NCI-H146 (cell line): ENCODE data around the gene RTRAF.

ENCODE experiments used
- DNase-seq: peaks from one replicate; lab custom pipeline; 2025; lab: John Stamatoyannopoulos, UW

The RTRAF gene

DNA sequence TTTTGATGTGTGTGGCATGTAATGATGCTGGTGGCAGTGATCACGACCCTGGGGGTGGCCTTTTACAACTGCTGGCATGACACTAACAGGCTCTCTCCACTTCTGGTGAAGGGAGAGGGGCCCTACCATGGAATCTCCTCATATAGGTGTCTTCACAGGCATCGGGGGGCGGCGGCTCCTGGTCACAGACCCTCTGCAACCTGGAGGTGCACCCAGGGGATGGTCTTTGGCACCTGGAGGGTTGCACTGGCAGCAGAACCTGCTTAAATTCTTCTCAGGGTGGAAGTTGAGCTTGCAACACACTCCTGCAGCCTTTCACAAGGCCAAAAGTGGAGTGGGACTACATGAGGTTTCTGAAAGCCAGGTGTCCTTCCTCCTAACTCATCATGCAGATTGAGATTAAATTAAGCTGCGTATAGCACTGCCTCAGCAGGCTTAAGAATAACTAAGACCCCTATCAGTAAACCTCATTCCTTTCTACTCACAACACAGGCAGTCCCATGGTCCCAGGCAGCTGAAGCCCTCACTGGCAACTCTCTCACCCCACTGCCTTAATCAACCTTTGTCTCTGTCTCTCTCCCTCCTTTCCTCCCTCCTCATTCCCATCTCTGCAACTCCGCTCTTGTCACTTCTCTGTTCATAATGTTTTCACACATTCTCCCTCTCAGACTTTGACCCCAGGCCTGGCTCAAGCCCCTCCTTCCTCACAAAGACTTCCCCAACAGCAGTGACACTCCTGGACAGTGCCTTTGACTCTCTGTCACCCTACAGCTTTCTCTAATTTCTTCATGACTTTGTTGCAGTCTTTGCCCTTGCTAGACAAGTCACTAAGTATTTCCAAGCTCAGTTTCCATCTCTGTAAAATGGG, 60.6 kb downstream of the RTRAF start:
- no peak for DNase-seq

DNA sequence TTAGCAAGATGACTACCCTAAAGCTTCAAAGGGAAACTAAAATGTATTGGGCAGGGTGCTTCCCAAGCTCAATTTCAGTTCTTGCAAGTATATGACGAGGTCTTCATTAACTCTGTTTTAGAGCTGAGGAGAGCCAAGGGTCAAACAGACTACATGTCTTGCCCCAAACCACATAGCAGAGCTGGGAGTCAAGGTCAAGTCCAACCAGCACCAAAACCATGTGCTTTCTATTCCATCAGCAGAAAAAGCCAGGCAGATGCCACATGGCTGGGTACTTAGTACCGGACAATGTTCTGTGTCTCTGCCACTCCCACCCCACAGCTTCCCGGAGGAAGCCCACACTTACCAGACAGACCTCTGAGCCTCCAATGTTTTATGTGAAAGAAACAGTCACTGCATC, 61.9 kb downstream of the RTRAF start:
- DNase-seq, result no peak

DNA sequence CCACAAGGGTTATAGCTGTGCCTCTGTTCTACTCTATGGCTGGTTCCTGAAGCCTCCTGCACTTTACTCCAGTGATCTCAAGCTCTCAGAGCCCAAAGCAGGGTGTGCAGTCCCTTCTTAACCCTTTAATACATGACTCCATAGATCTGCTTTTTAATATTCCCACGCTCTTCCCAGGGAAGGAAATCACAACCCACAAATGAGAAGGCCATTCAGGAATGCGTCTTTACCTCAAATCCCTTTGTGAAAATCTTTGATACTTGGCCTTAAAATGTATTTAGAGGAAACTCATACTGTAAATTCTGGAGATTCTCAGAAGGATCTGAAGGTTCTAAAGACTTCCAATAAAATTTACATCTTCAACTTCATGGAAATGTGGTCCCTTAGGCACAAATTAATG, 62.5 kb downstream of the RTRAF start:
- DNase-seq, result no peak

DNA sequence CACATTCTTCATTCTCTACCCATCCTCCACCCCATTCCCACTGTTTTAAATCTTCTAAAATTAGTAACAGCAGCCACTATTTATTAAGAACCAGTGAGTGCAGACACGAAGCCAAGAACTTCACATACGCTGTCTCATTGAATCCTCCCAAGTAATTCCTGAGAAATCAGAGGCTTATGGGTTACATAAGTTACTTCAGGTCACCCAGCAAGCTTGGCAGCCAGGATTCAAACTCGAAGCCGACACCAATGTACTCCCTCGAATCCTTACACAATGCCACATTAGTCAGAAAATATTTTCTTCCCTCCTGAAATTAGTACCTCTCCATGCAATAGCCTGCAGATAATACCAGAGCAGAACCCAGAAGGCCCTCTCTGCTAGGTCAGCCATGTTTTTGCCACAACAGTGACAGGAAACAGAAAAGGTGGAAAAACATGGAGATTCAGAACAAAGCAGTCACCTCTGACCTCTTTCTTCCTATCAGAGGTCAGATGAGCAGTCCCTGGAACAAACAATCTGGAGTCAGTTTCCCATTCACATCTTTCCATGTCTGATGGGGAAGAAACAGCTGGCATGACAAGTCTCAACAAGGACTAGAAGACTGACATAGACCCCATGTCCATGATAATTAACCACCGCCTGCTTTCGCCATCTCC, 63.1 kb downstream of the RTRAF start:
- DNase-seq, result no peak

DNA sequence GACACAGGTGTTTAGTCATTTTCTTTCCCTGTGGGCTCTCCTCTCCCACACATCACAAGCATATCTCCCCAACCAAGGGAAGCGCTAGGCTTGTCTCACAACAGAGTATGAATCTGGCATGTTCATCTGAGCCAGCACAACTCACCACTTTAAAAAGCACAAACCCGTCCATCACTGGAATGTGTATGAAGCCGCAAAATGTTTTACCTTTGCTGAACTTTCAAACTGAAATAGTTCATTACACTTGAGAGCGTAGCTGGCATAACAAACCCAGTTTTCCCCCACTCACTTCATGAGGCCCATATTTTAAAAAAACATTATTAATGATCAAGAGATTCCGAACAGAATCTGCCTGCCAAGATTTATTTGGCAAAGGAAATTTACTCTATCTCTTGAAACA, 63.7 kb downstream of the RTRAF start:
- DNase-seq, result no peak

DNA sequence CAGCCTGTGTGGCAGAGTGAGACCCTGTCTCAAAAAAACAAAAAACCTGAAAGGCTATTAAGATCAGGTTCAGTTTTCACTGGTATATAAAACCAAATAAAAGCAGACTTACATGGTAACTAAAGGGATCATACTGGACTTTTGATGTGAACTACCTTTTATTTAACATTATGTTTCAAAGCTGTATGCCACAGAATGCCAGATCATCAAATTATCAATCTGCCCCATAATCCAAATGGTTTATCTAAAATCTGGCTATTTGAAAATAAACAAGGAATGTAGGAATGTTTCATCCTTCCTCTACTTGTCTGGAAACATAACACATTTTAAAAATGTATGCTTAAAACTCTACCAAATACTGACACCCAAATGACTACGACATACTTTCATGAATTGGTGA, 65.3 kb downstream of the RTRAF start:
- DNase-seq, result no peak

DNA sequence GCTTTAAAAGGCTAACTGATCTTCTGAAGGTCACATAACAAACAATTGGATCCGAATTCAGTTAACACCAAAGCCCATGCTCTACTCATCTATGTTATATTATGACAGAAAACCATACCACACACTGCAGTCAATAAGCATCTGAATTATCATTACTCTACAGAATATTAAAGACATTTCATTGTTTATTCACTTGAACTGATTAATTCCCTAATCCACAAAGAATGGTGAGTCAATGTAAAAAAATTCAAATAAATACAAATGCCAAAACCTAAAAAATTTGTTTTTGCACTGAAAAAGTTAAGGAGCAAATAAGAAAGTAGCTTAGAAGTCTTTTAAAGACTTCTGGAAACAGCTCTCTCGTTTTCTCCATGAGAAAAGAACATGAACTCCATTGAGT, 65.8 kb downstream of the RTRAF start:
- DNase-seq, result no peak

DNA sequence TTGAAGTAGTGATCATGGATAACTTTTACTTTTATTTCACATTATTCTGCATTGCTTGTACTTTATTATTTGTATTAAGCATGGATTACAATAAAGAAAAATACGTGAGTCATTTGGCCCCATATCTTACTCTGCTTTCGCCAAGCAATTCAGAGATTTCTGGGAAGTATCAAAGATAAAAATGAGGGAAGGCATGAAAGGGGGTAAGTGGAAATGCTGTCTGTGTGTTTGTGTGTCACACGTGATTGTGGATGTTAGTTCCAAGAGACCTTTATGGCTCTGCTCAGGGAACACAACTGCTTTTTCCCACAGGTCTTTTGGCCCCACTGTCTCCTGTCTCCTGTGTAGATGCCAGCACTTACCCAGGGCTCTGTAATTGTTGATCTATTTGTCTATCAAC, 69.0 kb downstream of the RTRAF start:
- no peak for DNase-seq

DNA sequence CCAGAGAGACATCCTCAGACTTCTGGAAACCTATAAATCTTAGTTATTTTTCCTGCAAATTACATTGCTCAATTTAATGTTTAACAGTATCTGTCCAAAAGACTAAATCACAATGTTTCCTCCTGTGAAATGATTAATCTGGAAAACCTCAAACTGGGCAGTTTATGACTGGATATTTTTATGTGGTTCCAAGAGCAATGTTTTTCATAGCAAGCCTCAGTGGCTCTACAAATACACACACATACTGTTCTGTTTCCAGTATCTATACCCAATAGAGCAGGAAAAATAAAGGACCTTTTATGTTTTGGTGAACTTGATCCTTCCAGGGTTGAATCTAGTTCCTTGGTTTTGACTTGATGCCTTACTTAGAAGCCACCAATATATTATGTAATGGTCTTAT, 70.3 kb downstream of the RTRAF start:
- DNase-seq, result no peak

DNA sequence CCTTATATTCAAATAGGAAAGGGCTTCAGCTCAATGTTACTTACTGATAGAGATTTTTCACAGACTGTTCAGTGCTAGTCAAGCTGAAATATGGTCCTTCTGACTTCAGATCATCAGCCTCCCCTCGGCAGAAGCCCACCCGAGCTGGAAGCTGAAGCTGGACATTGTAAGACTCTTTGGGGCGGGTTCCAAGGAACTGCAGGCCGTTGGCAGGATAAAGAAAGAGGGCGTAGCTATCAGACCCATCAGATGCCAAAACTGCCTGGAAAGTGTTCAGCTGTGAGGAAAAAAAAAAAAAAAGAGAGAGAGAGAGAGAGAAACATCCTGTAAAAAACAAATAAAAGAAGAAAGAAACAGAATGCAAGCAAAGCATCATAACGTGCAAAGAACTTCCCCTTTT, 70.7 kb downstream of the RTRAF start:
- DNase-seq, result no peak
